Osteocyte (in vitro differentiated cells): Measurements from ENCODE around the gene NCR3LG1. TPM values are rescaled to one million over a fixed set of nuclear protein-coding genes. Genes with fewer than 3 reads are reported as not detected.

ENCODE experiments used
- DNase-seq: peaks from one replicate; pipeline ENCODE4 v3.0.0; 2021; ENCODE audit warnings: mixed read lengths; ENCODE audit not compliant: unreplicated experiment; ENCODE audit errors: extremely low spot score
- H3K27ac Mint-ChIP-seq: one replicate; pipeline ENCODE4 v1.8.0; 2021; ENCODE audit warnings: mild to moderate bottlenecking, mixed read lengths; ENCODE audit not compliant: unreplicated experiment
- H3K27me3 Mint-ChIP-seq: one replicate; pipeline ENCODE4 v1.8.0; 2021; ENCODE audit warnings: mixed read lengths; ENCODE audit not compliant: unreplicated experiment
- H3K36me3 Mint-ChIP-seq: one replicate; pipeline ENCODE4 v1.8.0; 2021; ENCODE audit warnings: mixed read lengths; ENCODE audit not compliant: unreplicated experiment
- H3K4me1 Mint-ChIP-seq: one replicate; pipeline ENCODE4 v1.8.0; 2021; ENCODE audit warnings: mixed read lengths; ENCODE audit not compliant: unreplicated experiment
- H3K4me3 Mint-ChIP-seq: one replicate; pipeline ENCODE4 v1.8.0; 2021; ENCODE audit warnings: mild to moderate bottlenecking, moderate library complexity, mixed read lengths; ENCODE audit not compliant: unreplicated experiment
- H3K9me3 Mint-ChIP-seq: one replicate; pipeline ENCODE4 v1.8.0; 2021; ENCODE audit warnings: mixed read lengths; ENCODE audit not compliant: unreplicated experiment
- CTCF ChIP-seq: fragments of 200-600 bp; sonication (generic); IDR thresholded peaks from 2 replicates; pipeline ENCODE4 v1.5.0; 2021; ENCODE audit warnings: antibody characterized with exemption, mild to moderate bottlenecking, moderate library complexity
- total RNA-seq: library from RNA; stranded (reverse); gene quantifications from 2 replicates; pipeline ENCODE4 v1.2.1, GENCODE V29; 2021

Gene NCR3LG1
- total RNA-seq, 1 donor from 2014 or later, result 7.5 TPM

- no peak for DNase-seq
- Mint-ChIP-seq H3K36me3 (no peaks in the 10 kb centered on the region), H3K27me3 (peaks cover 15% of the 10 kb centered on the region), H3K27ac (no peak overlapping the region), H3K4me1 (peaks cover 7% of the 10 kb centered on the region), H3K4me3 (no peak overlapping the region), H3K9me3 (no peaks in the 10 kb centered on the region)
- TF ChIP-seq CTCF, result no peak
These were observed 50.2 kb downstream of the NCR3LG1 start for GRCh38 chr11:17401841-17402240.

GRCh38 chr11:17402486-17402885 lies 50.9 kb downstream of the NCR3LG1 start:
- Mint-ChIP-seq H3K9me3 (no peaks in the 10 kb centered on the region), H3K27me3 (peaks cover 15% of the 10 kb centered on the region), H3K4me1 (peaks cover 7% of the 10 kb centered on the region), H3K36me3 (no peaks in the 10 kb centered on the region), H3K4me3 (no peak overlapping the region), H3K27ac (no peak overlapping the region)
- no peak for TF ChIP-seq CTCF
- DNase-seq, result no peak

GRCh38 chr11:17403980-17404759 lies 52.6 kb downstream of the NCR3LG1 start:
- H3K4me1 Mint-ChIP-seq, result peaks cover 7% of the 10 kb centered on the region
- no peaks in the 10 kb centered on the region for H3K9me3 Mint-ChIP-seq
- H3K27ac Mint-ChIP-seq, result no peak overlapping the region
- no peak for TF ChIP-seq CTCF
- H3K4me3 Mint-ChIP-seq, result no peak overlapping the region
- H3K27me3 Mint-ChIP-seq, result peaks cover 11% of the 10 kb centered on the region
- no peaks in the 10 kb centered on the region for H3K36me3 Mint-ChIP-seq
- no peak for DNase-seq

GRCh38 chr11:17405232-17406005 lies 53.8 kb downstream of the NCR3LG1 start:
- Mint-ChIP-seq H3K4me1 (peaks cover 7% of the 10 kb centered on the region), H3K36me3 (no peaks in the 10 kb centered on the region), H3K9me3 (no peaks in the 10 kb centered on the region), H3K4me3 (no peak overlapping the region), H3K27ac (no peak overlapping the region), H3K27me3 (no peaks in the 10 kb centered on the region)
- no peak for TF ChIP-seq CTCF
- DNase-seq, result no peak
